ENCODE measurements around the gene CBFA2T3.
A peak's percentile ranks its signal among the peaks of the same experiment; 100 is the strongest.
"Not testable (repeated sequence)": the region's sequence is repeated elsewhere in the genome, so short reads cannot be mapped to it uniquely, and the experiment has no call there.

CBFA2T3 gene

DNA sequence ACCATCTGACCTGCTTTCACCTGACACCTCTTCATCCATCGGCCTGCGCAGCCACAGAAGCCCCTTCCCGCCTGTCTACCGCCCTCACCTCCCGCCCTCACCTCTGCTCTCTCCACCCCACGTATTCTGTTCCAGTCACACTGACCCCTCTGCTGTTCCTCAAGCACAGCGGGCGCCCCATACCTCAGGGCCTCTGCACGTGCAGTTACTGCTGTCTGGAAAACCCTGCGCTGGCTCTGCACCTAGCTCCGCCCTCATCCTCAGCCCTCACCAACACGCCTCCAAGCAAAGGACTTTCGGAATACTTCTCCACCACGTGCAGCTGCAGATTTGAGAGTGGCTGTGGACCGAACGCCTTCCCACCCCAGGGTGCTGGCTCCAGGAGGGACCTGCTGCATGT lies 85.9 kb downstream of the CBFA2T3 start:
- no peak for DNase-seq (ENCODE audit: low read depth in 2 of 2)

DNA sequence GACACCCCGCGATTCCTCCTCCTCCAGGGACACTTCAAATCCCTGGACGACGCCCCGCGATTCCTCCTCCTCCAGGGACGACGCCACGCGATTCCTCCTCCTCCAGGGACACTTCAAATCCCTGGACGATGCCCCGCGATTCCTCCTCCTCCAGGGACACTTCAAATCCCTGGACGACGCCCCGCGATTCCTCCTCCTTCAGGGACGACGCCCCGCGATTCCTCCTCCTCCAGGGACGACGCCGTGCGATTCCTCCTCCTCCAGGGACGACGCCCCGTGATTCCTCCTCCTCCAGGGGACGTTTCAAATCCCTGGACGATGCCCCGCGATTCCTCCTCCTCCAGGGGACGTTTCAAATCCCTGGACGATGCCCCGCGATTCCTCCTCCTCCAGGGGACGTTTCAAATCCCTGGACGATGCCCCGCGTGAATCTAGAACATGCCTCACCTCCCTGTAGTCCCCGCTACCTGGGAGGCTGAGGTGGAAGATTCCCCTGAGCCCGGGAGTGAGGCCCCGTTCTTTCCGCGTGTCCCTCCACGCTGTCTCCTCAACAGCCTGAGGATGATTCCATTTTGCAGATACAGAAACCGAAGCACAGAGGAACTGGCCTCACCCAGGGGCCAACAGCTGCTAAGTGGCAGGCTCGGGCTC lies 87.2 kb downstream of the CBFA2T3 start:
- DNase-seq (ENCODE audit: low read depth in 2 of 2), result not testable (repeated sequence)

DNA sequence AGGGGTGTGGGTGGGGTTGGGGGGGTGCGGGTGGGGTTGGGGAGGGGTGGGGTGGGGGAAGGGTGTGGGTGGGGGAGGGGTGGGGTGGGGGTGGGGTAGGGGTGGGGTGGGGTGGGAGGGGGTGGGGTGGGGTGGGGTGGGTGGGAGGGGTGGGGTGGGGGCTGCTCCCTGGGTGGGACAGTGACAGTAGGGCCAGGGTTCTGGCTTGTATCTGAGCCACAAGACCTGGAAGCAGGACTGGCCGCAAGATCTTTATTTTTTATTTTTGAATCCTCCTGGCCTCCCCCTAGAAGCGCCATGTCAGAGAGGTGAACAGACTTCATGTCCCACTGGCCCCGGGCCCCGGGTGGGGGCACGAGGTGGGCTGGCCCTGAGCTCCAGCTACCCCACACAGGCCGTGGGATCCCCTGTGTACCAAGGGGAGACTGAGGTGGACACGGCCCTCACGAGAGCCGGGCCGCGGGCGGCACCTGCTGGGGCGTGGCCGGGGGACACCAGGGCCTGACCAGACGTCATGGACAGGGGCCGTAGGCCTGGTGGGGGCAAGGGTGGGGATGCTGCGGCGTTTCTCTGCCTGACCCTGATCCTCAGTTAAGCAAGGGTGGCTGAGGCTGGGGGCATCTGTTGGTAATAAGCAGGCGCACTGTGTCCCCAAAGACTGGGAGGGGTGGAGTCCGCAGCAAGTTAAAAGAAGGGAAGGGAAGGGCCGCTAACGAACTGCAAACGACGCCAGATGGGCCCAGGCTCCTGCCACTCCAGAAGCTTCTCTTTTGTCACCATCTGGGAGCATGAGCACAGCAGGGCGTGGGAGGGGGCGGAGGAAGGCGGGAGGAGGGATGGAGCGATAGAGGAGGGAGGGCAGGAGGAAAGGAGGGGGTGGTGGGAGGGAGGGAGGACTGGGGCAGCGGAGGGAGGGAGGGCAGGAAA lies 88.3 kb downstream of the CBFA2T3 start:
- DNase-seq (ENCODE audit: low read depth in 2 of 2), result no peak

DNA sequence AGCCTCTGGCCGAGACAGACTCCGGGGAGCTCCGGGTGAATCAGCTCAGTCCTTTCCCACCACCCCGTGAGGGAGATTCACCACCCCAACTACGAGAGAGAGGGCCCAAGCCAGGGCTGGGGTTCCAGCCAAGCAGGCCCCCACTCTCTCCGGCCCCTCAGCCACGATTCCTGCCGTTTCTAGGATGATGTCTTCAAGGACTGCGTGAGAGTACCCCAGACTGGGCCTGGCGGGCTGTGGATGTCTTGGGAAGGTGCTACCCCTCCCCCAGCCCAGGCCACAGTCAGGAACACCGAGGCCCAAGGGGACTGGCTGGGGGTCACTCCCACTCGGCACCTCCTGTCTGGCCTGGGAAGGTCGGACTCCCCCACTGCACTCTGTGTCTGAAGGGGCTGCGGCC lies 89.0 kb downstream of the CBFA2T3 start:
- DNase-seq (ENCODE audit: low read depth in 2 of 2), result no peak

DNA sequence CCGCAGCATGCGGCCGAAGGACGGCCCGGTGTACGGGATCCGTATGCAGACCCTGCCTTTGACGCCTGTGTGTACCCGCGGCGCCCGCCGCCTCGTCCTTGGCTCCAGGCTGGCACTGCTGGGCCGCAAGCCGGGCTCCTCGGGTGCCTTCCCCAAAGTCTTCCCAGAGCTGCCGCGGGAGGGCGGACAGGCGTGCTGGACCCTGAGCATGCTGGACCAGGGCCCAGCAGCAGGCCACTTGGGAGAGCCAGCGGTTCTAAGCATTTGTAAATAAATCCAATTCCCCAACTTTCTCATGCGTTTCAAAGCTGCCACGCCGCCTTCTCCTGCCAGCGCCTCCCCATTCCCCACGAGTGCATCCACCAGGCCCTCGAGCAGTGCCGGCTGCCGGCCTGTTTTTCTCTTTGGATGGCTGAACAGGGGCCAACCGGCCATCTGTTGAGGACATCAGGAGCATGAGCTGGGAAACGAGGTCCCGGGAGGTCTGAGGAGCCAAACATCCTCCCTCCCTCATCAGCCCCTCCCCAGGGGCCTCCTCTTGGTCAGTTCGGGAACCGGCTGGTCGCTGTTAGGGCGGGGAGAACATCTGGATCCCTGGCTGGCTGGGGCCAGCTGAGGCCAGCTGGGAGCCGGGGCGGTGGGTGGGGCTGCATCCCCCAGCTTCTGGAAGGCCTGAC lies 90.0 kb downstream of the CBFA2T3 start:
- no peak for DNase-seq (ENCODE audit: low read depth in 2 of 2)

DNA sequence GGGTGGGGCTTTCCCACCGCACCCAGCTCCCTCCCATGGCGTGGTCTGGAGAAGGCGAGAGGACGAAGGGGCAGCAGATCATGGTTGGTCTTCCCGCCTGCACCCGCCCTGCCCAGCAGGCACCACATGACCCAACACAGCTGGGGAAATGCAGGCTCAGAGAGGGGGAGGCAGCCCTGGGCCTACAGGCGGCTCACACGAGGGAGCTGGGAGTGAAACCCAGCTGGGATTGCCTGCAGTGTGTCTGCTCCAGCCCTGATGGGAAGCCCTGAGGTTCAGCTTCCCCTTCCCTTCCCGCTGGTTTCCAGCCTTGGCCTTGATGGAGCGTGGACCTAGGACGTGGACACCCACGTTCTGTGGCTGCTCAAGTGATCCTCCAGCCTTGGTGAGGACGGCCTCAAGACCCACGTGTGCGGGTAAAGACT lies 90.6 kb downstream of the CBFA2T3 start:
- DNase-seq (ENCODE audit: low read depth in 2 of 2), result no peak

DNA sequence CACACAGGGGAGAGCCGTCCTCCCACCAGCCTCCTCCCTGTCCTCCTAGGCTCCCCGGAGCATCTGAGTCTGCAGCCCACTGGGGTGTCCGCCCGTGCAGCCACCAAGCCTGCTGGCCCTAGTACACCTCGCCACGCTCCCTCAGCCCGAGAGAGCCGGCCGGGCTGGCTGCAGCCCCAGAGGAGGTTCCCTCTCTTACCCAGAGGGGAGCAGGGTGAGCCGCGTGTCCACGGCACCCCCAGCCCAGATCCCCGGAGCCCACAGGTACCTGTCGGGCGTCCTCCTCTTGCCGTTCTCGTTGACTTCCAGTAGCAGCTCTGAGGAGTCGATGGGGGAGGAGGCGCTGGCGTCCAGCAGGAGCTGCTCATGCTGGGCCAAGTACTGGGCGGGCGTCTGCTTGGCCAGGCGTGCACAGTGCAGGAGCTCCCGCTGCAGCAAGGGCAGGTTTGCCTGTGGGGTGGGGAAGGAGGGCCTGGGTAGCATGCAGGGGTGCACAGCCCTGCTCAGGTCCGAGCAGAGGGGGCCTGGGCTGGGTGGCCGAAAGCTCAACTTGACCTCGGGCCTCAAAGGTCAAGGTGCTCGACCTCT lies 91.2 kb downstream of the CBFA2T3 start:
- no peak for DNase-seq (ENCODE audit: low read depth in 2 of 2)

DNA sequence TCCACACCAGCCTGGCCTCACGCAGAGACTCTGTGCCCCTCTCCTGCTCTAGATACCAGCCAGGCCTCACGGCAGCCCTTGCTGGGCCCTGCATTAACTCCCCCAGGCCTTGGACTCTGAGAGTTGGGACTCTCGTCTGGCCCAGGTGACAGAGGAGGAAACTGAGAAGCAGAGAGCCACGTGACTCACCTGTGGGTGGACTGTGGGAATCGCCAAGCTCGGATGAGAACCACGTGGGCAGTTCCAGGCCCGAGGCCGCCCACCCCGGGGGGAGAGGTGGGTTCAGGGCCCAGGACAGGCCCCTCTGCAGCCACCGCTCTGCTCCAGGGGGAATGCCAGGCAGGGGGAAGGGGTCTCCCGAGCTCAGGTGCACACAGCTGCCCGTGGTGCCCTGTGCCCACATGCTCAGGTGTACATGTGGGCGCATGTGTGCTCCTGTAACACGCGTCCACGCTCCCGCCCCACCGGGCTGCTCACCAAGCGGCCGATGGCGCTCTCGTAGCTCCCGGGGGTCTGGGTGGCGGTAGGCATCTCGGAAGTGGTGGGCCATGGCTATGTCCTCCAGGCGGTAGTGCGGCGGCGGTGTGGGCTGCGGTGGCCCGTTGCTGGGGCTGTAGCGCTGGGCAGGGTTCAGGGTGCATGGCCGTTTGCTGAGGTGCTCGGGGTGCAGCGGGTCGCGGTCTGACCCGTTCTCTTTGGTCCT lies 92.3 kb downstream of the CBFA2T3 start:
- no peak for DNase-seq (ENCODE audit: low read depth in 2 of 2)

DNA sequence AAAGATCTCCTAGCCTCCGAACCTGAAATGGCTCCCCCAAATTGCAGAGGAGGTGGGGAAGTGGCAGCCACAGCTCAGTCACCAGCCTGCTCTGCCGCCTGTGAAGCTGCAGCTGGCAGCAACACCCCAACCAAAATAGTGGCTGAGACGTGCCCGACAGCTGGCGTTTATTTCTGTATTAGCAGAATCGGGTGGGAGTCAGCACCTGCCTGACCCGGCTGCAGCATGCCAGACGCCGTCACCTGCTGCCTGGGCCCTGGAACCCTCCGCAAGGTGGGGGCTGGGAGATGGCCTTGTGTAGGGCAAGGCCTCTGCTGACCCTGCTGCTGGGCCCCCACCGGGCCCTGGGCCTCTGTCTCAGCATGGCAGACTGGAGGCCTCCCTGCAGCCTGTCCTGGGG lies 93.1 kb downstream of the CBFA2T3 start:
- DNase-seq (ENCODE audit: low read depth in 2 of 2), result no peak

DNA sequence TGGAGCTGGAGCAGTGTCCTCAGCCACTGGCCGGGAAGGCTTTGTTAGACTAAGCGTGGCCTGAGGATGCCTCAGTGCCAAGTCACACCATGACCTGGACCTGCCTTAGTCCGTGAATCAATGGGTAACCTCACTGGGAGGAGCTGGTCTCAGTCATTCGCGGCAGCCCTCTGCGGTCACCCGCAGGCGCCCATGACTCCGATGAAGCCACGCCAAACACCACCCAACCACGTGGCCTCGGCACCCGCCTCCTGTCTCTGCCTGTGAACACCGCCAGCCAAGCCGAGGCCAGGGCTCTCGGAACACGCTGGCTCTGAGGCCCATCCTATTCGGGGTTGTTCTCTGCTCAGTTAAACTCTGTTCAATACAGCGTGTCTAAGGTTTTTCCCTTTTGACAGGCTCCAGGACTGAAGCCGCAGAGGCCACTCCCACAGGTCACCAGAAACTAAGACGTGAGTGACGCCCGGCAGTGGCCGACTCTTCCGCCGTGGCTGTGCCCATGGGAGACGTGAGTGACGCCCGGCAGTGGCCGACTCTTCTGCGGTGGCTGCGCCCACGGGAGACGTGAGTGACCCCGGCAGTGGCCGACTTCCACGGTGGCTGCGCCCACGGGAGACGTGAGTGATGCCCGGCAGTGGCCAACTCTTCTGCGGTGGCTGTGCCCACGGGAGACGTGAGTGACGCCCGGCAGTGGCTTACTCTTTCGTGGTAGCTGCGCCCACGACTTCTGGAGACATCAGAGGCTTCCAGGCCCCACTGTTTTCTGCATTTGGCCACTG lies 93.7 kb downstream of the CBFA2T3 start:
- DNase-seq (ENCODE audit: low read depth in 2 of 2), result no peak

DNA sequence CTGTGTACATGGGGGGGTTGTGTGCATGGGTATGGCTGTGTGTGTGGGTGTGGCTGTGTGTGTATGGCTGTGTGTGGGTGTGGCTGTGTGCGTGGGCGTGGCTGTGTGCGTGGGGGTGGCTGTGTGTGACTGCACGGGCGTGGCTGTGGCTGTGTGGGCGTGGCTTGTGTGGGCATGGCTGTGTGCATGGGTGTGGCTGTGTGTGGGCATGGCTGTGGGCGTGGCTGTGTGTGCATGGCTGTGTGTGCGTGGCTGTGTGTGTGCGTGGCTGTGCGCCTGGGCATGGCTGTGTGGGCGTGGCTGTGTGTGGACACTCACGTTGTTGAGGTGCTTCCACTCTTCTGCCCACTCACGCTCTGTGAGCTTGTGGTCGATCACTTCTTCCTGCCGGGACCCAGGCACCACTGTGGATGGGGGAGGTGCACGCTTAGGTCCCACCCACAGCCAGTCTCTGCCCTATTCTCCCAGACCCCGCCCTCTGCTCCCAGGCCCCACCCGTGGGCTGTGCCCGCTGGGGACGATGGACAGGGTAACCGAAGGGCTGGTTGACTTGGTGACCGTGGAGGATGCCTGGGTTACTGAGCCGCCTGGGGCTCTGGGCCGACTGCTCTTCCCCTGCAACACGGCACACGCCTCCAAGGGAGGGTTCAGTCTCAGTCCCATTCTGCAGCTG lies 94.5 kb downstream of the CBFA2T3 start:
- DNase-seq (ENCODE audit: low read depth in 2 of 2), result peak in 1 of 2 donors; percentile 1

DNA sequence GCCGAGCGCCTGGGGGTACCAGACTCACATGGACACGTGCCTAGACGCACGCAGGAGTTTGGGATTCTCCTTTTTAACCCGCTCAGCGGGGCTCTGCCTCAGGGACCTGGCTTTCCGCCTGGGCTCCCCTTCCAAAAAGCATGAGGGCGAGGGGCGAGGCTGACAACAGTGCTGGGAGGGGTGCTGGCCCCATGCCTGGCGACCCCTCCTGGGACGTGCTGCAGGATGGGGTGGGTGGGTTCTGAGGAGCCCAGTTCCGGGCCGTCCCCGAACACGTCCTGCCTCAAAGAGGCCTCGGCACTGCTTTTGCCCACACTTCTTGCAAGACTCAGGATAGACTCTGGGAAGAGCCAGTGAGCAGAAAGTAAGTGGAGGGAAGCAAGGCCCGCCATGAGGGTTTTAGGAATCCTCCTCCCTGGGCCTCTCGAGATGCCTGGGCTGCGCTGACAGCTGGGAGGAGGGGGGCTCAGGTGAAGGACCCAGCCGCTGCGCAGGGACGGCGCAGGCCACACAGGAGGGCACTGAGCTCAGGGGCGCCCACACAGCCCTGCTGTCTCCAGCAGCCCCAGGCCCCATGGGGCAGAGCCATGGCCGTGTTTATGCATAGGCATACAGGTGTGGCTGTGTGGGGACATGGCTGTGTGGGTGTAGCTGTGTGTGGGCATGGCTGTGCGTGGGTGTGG lies 95.2 kb downstream of the CBFA2T3 start:
- no peak for DNase-seq (ENCODE audit: low read depth in 2 of 2)

DNA sequence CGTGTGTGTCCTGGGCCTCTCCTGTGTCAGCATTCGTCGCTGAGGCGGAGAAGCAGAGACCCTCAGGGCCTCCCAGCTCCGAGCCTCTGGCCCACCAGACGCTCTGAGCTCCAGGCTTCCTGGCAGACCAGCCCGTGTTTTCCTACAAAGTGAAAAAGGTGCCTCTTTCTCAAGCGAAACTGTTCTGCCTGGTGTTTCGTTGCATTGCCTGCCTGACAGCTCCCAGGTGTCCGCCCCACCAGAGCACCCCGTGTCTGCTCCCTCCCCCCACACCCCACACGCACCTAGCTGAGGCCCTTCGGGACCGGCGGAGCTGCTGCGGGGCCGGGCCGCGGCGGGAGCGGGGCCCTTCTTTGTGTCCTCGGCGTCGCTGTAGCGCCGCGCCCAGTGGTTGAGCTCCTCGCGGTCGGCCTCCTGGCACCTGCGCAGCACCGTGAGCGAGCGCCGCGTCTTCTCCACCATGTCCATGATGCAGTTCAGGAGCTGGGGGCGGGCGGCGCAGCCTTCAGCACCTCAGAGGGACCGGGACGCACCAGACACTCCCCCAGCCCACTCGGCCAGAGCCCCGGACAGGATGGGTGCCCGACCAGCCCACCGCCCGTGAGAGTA lies 95.9 kb downstream of the CBFA2T3 start:
- DNase-seq (ENCODE audit: low read depth in 2 of 2), result no peak

DNA sequence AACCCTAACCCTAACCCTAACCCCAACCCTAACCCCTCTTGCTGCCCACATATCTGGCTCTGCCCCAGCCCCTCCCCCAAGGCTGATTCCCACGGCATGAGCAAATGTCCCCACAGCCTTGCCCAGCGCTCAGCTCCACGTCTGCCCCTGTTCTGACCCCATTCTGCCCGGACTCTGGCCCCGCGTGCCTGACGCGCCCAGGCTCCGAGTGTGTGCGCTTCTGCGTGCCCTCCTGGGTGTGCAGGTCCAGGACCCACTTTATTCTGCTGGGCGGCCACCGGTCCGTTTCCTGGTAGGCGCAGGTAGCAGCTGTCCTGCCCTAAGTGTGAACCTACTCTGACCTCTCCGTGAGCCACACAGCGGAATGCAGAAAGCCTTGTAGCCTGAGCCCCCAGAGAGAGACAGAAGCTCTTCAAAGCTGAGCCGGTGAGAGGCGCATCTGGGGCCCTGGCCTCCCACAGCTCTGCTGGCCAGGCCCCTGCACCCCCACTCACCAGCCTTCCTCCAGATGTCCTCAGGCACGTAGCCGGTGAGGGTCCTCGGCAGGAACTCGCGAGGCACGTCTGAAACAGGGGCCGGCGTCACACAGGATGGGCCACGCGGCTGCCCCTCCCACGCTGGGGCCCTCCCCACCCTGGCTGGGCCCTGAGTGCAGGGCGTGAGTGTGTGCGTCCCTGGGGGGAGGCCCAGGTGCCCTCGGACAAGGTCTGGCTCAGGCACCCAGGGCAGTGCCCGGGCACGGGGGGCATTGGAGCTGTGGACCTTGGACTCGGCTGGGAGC lies 96.6 kb downstream of the CBFA2T3 start:
- DNase-seq (ENCODE audit: low read depth in 2 of 2), result no peak

DNA sequence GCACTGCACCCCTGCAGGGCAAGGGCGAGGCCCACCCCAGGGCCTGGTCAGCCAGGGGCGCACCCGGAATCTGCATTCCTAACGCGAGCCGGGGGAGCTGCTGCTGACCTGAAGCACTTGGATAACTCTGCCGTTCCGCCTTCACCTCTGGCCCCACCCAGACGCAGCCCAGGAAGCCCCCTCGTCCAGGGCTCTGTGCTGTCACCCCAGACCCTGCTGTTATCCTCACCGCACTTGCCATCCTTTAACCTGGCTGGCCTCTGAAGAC lies 97.3 kb downstream of the CBFA2T3 start:
- DNase-seq (ENCODE audit: low read depth in 2 of 2), result no peak

DNA sequence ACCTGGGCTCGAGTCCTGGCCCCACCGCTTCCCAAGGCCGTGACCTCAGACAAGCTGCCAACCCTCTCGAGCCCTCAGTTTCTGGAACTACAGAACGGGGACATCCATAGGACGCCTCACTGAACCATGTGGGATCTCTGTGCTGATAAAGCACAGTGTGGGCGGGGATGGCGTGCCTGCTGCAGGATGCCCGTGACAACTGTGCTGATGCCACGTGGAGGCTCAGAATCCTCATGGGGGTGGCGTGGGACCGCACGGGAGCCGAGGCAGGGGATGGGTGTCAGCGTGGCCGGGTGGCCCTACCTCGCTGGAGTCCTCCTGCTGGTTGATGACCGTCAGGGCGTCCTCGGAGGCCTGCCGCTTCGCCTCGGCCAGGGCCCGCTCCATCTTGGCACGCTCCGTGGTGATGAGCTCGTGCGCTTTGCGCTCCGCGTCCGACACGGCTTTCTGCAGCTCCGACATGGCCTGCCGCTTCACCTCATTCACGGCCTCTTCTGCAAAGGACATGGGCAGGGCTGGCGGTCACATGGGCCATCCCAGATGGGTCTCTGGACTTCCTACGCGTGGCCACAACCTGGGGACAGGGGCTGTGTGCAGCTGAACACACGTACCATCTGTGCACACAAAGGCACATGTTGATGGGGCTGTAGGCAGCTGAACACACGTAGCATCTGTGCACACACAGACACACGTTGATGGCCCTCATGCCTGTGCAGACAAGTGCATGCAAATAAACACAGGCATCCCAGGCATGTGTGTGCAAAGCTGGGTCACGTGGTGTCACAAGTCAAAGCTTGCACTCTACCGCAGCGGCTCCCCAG lies 97.8 kb downstream of the CBFA2T3 start:
- no peak for DNase-seq (ENCODE audit: low read depth in 2 of 2)

DNA sequence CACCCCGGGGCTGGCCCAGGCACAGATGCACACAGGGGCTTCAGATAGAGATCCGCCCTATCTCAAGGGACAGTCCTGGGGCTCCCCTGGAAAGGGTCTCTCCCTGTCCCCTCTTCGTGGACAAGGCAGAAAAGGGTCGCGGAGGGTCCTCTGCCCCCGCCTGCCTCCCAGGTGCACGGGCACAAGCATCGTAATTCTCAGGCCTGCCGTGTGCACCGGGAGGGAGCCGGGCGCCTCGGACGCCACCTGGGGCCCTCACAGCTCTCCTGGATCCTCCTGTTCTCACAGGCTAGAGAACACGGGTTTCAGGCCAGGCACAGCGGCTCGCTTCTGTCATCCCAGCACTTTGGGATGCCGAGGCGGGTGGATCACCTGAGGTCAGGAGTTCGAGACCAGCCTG lies 98.7 kb downstream of the CBFA2T3 start:
- no peak for DNase-seq (ENCODE audit: low read depth in 2 of 2)
